GM03348 (cell line): ENCODE results near the gene SYTL4.
A peak's percentile ranks its signal among the peaks of the same experiment; 100 is the strongest.

ENCODE experiments used
- DNase-seq: peaks from one replicate; pipeline ENCODE4 v3.0.0; 2012; ENCODE audit warnings: low spot score

The SYTL4 gene

GRCh38 chrX:100695302-100695701, 36.6 kb downstream of the SYTL4 start:
- DNase-seq, result no peak

GRCh38 chrX:100687546-100687945, 44.4 kb downstream of the SYTL4 start:
- DNase-seq, result no peak

GRCh38 chrX:100687128-100687527, 44.8 kb downstream of the SYTL4 start:
- no peak for DNase-seq

GRCh38 chrX:100685997-100686305, 46.0 kb downstream of the SYTL4 start:
- DNase-seq, result no peak

- DNase-seq, result peak; percentile 54
These were observed 46.5 kb downstream of the SYTL4 start for GRCh38 chrX:100685284-100685996.

- DNase-seq, result no peak
These were observed 49.0 kb downstream of the SYTL4 start for GRCh38 chrX:100682939-100683338.

GRCh38 chrX:100681599-100681998, 50.3 kb downstream of the SYTL4 start:
- no peak for DNase-seq

- DNase-seq, result no peak
These were observed 51.2 kb downstream of the SYTL4 start for GRCh38 chrX:100680756-100681155.

GRCh38 chrX:100677611-100678181, 54.2 kb downstream of the SYTL4 start:
- DNase-seq, result peak; percentile 7

GRCh38 chrX:100674705-100675104, 57.2 kb downstream of the SYTL4 start:
- no peak for DNase-seq

GRCh38 chrX:100673397-100673953, 58.4 kb downstream of the SYTL4 start:
- peak; percentile 42 for DNase-seq

GRCh38 chrX:100672966-100673365, 59.0 kb downstream of the SYTL4 start:
- DNase-seq, result no peak

GRCh38 chrX:100663642-100664041, 68.3 kb downstream of the SYTL4 start:
- DNase-seq, result no peak

- DNase-seq, result no peak
These were observed 69.1 kb downstream of the SYTL4 start for GRCh38 chrX:100662796-100663195.

- no peak for DNase-seq
These were observed 69.8 kb downstream of the SYTL4 start for GRCh38 chrX:100662170-100662569.

- no peak for DNase-seq
These were observed 72.3 kb downstream of the SYTL4 start for GRCh38 chrX:100659431-100660137.

- DNase-seq, result no peak
These were observed 73.0 kb downstream of the SYTL4 start for GRCh38 chrX:100658941-100659381.

- no peak for DNase-seq
These were observed 77.7 kb downstream of the SYTL4 start for GRCh38 chrX:100654261-100654660.

- DNase-seq, result no peak
These were observed 79.7 kb downstream of the SYTL4 start for GRCh38 chrX:100652266-100652665.

GRCh38 chrX:100650841-100651240, 81.1 kb downstream of the SYTL4 start:
- DNase-seq, result no peak

- DNase-seq, result peak; percentile 78
These were observed 82.2 kb downstream of the SYTL4 start for GRCh38 chrX:100649550-100650356.
